Liver (tissue), 9 donors: Measurements from ENCODE around the gene CRBN. TPM values are rescaled to one million over a fixed set of nuclear protein-coding genes. Genes with fewer than 3 reads are reported as not detected.

Experiments used
- DNase-seq: peaks from one replicate; pipeline ENCODE4 v3.0.0-alpha.2; 2017; ENCODE audit warnings: low spot score
- H3K27ac ChIP-seq, 2 donors: one replicate each; pipeline ENCODE4 v1.7.0; 2013; ENCODE audit warnings: inconsistent platforms in 2 of 2, low read length in 2 of 2, control low read depth in 1 of 2, low read depth in 1 of 2, mild to moderate bottlenecking in 1 of 2
- H3K27me3 ChIP-seq, 4 donors: one replicate each; pipeline versions ENCODE4 v1.6.1 to v1.7.0; 2013; ENCODE audit warnings: low read length in 3 of 4, inconsistent platforms in 1 of 4, mild to moderate bottlenecking in 1 of 4, moderate library complexity in 1 of 4; ENCODE audit not compliant: control insufficient read depth in 4 of 4, insufficient read depth in 4 of 4
- H3K36me3 ChIP-seq, 4 donors: one replicate each; pipeline versions ENCODE4 v1.6.1 to v1.7.0; 2013; ENCODE audit warnings: low read length in 3 of 4, mild to moderate bottlenecking in 3 of 4, low read depth in 1 of 4, moderate library complexity in 1 of 4; ENCODE audit not compliant: control insufficient read depth in 4 of 4, insufficient read depth in 3 of 4
- H3K4me1 ChIP-seq, 4 donors: one replicate each; pipeline versions ENCODE4 v1.6.1 to v1.7.0; 2013; ENCODE audit warnings: low read length in 3 of 4, mild to moderate bottlenecking in 3 of 4, moderate library complexity in 1 of 4; ENCODE audit not compliant: control insufficient read depth in 4 of 4, insufficient read depth in 4 of 4
- H3K4me3 ChIP-seq, 3 donors: one replicate each; pipeline versions ENCODE4 v1.6.1 to v1.7.0; 2013; ENCODE audit warnings: low read length in 3 of 3, control low read depth in 1 of 3, low read depth in 1 of 3, mild to moderate bottlenecking in 1 of 3
- H3K9ac ChIP-seq, 2 donors: one replicate each; pipeline ENCODE4 v1.7.0; 2013; ENCODE audit warnings: low read length in 2 of 2, mild to moderate bottlenecking in 2 of 2, moderate library complexity in 2 of 2, control low read depth in 1 of 2, low read depth in 1 of 2
- H3K9me3 ChIP-seq, 4 donors: one replicate each; pipeline versions ENCODE4 v1.6.1 to v1.7.0; 2013; ENCODE audit warnings: low read length in 3 of 4; ENCODE audit not compliant: control insufficient read depth in 4 of 4
- CTCF ChIP-seq: fragments of 150-350 bp; IDR thresholded peaks from 2 replicates; pipeline ENCODE4 v1.5.1; 2017; ENCODE audit warnings: improper control_type of control experiment, low read depth, low read length; ENCODE audit not compliant: missing input control
- EGR1 ChIP-seq, 2 donors: IDR thresholded peaks; 2 replicates each; pipeline ENCODE4 v1.6.1; 2016 to 2018; ENCODE audit warnings: antibody characterized with exemption in 2 of 2, low read depth in 2 of 2
- FOXA1 ChIP-seq: IDR thresholded peaks from 2 replicates; pipeline ENCODE4 v1.6.1; 2016; ENCODE audit warnings: antibody characterized with exemption
- FOXA2 ChIP-seq: IDR thresholded peaks from 2 replicates; pipeline ENCODE4 v1.6.1; 2016; ENCODE audit warnings: antibody characterized with exemption
- GABPA ChIP-seq, 2 donors: IDR thresholded peaks in 1 of 2; conservative IDR thresholded peaks in 1 of 2; 2 replicates each; pipeline ENCODE4 v1.6.1; 2016; ENCODE audit warnings: antibody characterized with exemption in 2 of 2, mild to moderate bottlenecking in 1 of 2, moderate library complexity in 1 of 2
- HNF4A ChIP-seq, 2 donors: conservative IDR thresholded peaks; 2 replicates each; pipeline ENCODE4 v1.6.1; 2016; ENCODE audit warnings: antibody characterized with exemption in 2 of 2, mild to moderate bottlenecking in 2 of 2
- HNF4G ChIP-seq: IDR thresholded peaks from 2 replicates; pipeline ENCODE4 v1.6.1; 2016; ENCODE audit warnings: antibody characterized with exemption
- JUND ChIP-seq, 2 donors: IDR thresholded peaks; 2 replicates each; pipeline ENCODE4 v1.6.1; 2016; ENCODE audit warnings: antibody characterized with exemption in 2 of 2
- NR2F2 ChIP-seq: IDR thresholded peaks from 2 replicates; pipeline ENCODE4 v1.6.1; 2016; ENCODE audit warnings: antibody characterized with exemption
- REST ChIP-seq: IDR thresholded peaks from 2 replicates; pipeline ENCODE4 v1.6.1; 2016; ENCODE audit warnings: antibody characterized with exemption, mild to moderate bottlenecking
- RXRA ChIP-seq, 2 donors: IDR thresholded peaks; 2 replicates each; pipeline ENCODE4 v1.6.1; 2017 to 2018; ENCODE audit warnings: antibody characterized with exemption in 2 of 2, mild to moderate bottlenecking in 1 of 2
- SP1 ChIP-seq: IDR thresholded peaks from 2 replicates; pipeline ENCODE4 v1.6.1; 2018; ENCODE audit warnings: antibody characterized with exemption, mild to moderate bottlenecking
- YY1 ChIP-seq: IDR thresholded peaks from 2 replicates; pipeline ENCODE4 v1.6.1; 2016; ENCODE audit warnings: antibody characterized with exemption, mild to moderate bottlenecking
- WGBS: extraction: QIAGEN DNeasy Blood & Tissue Kit; methylation state at CpG from one replicate; pipeline ENCODE4 v1.1.7; 2013; 5-methylcytosine and 5-hydroxymethylcytosine counted together
- polyA plus RNA-seq, 2 donors: library from polyadenylated mRNA; stranded (reverse) in 1 of 2; unstranded in 1 of 2; fragments of 200-250 nt in 1 of 2; fragments of >200 nt in 1 of 2; fragmentation: Nextera tagmentation in 1 of 2; extraction: Ambion mirVana in 1 of 2; gene quantifications; one replicate each; pipeline versions ENCODE4 v1.2.1 to v1.2.3, GENCODE V29; 2013 to 2015
- total RNA-seq, 2 donors: library from RNA; depleted of rRNA; stranded (reverse); fragments of >200 nt; gene quantifications; one replicate each; pipeline ENCODE4 v1.2.3, GENCODE V29; 2014
- TF ChIP-seq, protein P1 (sequence below): IDR thresholded peaks from 2 replicates; pipeline ENCODE4 v1.6.1; 2016; ENCODE audit warnings: antibody characterized with exemption
- TF ChIP-seq, protein P2 (sequence below): IDR thresholded peaks from 2 replicates; pipeline ENCODE4 v1.6.1; 2016; ENCODE audit warnings: antibody characterized with exemption
- TF ChIP-seq, protein P3 (sequence below): IDR thresholded peaks from 2 replicates; pipeline ENCODE4 v1.6.1; 2016; ENCODE audit warnings: antibody characterized with exemption
- donor health status: healthy.
- donor health status: healthy.
- donor health status: healthy.
- donor health status: healthy.
- donor health status: healthy.

Gene CRBN
- total and polyA plus RNA-seq, 4 donors, result 14.0 to 57.6 (median 29.4) TPM

DNA sequence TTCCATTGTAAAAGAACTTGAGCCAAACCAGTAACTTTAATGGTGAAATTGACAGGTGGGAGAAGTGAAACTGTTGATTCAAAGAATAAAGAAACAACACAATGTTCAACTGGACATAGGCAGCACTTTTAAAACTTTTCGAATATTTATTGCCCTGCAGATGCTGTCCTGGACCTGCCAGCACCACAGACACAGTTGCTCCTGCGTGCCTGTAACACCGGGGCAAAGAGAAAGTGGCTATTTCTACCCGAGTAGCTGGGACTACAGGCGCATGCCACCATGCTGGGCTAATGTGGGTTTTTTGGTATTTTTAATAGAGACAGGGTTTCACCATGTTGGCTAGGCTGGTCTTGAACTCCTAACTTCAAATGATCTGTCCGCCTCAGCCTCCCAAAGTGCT lies 76.7 kb downstream of the CRBN start:
- no peak overlapping the region for H3K4me3 ChIP-seq
- H3K27ac ChIP-seq, result no peak overlapping the region
- no peak for DNase-seq
- H3K9ac ChIP-seq, result no peak overlapping the region
- H3K27me3 ChIP-seq, result peaks cover 0 to 2% (median 0%) of the 10 kb centered on the region in 4 donors
- no peaks in the 10 kb centered on the region for H3K4me1 ChIP-seq
- 78% methylated on average over 6 of the region's 6 CpGs for WGBS
- TF ChIP-seq HNF4A (conservative IDR thresholded peaks at IDR 0.05), result no peak
- TF ChIP-seq SP1, result no peak
- TF ChIP-seq, protein P1, sequence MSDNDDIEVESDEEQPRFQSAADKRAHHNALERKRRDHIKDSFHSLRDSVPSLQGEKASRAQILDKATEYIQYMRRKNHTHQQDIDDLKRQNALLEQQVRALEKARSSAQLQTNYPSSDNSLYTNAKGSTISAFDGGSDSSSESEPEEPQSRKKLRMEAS, result no peak
- TF ChIP-seq FOXA2, result no peak
- TF ChIP-seq CTCF, result no peak
- no peak for TF ChIP-seq NR2F2
- TF ChIP-seq YY1, result no peak
- TF ChIP-seq EGR1 (IDR thresholded peaks at IDR 0.05; ENCODE audit: low read depth in 2 of 2), result no peak
- TF ChIP-seq RXRA (IDR thresholded peaks at IDR 0.05), result no peak
- no peak for TF ChIP-seq GABPA (IDR thresholded peaks at IDR 0.05 in 1 of 2, conservative IDR thresholded peaks at IDR 0.05 in 1 of 2)
- no peak for TF ChIP-seq FOXA1
- TF ChIP-seq REST, result no peak
- TF ChIP-seq, protein P2, sequence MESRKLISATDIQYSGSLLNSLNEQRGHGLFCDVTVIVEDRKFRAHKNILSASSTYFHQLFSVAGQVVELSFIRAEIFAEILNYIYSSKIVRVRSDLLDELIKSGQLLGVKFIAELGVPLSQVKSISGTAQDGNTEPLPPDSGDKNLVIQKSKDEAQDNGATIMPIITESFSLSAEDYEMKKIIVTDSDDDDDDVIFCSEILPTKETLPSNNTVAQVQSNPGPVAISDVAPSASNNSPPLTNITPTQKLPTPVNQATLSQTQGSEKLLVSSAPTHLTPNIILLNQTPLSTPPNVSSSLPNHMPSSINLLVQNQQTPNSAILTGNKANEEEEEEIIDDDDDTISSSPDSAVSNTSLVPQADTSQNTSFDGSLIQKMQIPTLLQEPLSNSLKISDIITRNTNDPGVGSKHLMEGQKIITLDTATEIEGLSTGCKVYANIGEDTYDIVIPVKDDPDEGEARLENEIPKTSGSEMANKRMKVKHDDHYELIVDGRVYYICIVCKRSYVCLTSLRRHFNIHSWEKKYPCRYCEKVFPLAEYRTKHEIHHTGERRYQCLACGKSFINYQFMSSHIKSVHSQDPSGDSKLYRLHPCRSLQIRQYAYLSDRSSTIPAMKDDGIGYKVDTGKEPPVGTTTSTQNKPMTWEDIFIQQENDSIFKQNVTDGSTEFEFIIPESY, result no peak
- H3K36me3 ChIP-seq, result no peaks in the 10 kb centered on the region
- H3K9me3 ChIP-seq, result no peaks in the 10 kb centered on the region

- H3K4me3 ChIP-seq, result no peak overlapping the region
- H3K9me3 ChIP-seq, result no peaks in the 10 kb centered on the region
- no peak overlapping the region for H3K27ac ChIP-seq
- H3K27me3 ChIP-seq, result peaks cover 0 to 2% (median 0%) of the 10 kb centered on the region in 4 donors
- no peak for DNase-seq
- 79% methylated on average over 6 of the region's 6 CpGs for WGBS
- H3K36me3 ChIP-seq, result no peaks in the 10 kb centered on the region
- no peak for TF ChIP-seq HNF4A (conservative IDR thresholded peaks at IDR 0.05)
- TF ChIP-seq FOXA1, result no peak
- TF ChIP-seq, protein P2, result no peak
- TF ChIP-seq CTCF, result no peak
- TF ChIP-seq RXRA (IDR thresholded peaks at IDR 0.05), result no peak
- TF ChIP-seq YY1, result no peak
- TF ChIP-seq, protein P1, result no peak
- no peak for TF ChIP-seq JUND (IDR thresholded peaks at IDR 0.05)
- no peak for TF ChIP-seq HNF4G
- TF ChIP-seq, protein P3, sequence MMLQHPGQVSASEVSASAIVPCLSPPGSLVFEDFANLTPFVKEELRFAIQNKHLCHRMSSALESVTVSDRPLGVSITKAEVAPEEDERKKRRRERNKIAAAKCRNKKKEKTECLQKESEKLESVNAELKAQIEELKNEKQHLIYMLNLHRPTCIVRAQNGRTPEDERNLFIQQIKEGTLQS, result no peak
- no peak for TF ChIP-seq FOXA2
- TF ChIP-seq SP1, result no peak
- no peak for TF ChIP-seq NR2F2
- no peak overlapping the region for H3K9ac ChIP-seq
- no peaks in the 10 kb centered on the region for H3K4me1 ChIP-seq
Observed at GRCh38 chr3:3101660-3102458, 77.6 kb downstream of the CRBN start.
